OCI-LY3 (cell line): ENCODE data around the gene RAB27A.

Experiments used
- H2AFZ ChIP-seq: fragments of 200-600, 300-600 bp; shearing (Covaris generic); 2 replicates; pipeline ENCODE4 v1.6.0; 2014; ENCODE audit warnings: antibody characterized with exemption, low read depth, low read length
- H3K27ac ChIP-seq: fragments of 200-600, 300-600 bp; sonication (generic); 2 replicates; pipeline ENCODE4 v1.5.1; 2014; ENCODE audit warnings: mild to moderate bottlenecking, low read length, moderate library complexity, mixed read lengths
- H3K27me3 ChIP-seq: fragments of 200-600, 300-600 bp; sonication (generic); 2 replicates; pipeline ENCODE4 v1.6.1; 2014; ENCODE audit warnings: low read depth, low read length, mixed read lengths
- H3K36me3 ChIP-seq: fragments of 200-600, 300-600 bp; sonication (generic); replicated peaks from 2 replicates; pipeline ENCODE3; 2014; ENCODE audit warnings: low read depth, low read length, mixed read lengths
- H3K4me1 ChIP-seq: fragments of 300-600, 200-600 bp; sonication (generic); 2 replicates; pipeline ENCODE4 v1.6.1; 2014; ENCODE audit warnings: low read length, mixed read lengths
- H3K4me2 ChIP-seq: fragments of 200-600, 300-600 bp; sonication (generic); 2 replicates; pipeline ENCODE4 v1.6.1; 2014; ENCODE audit warnings: low read length, mixed read lengths
- H3K4me3 ChIP-seq: fragments of 300-600, 200-600 bp; sonication (generic); 2 replicates; pipeline ENCODE4 v1.5.1; 2014; ENCODE audit warnings: antibody characterized with exemption, mild to moderate bottlenecking, low read length, moderate library complexity
- H3K79me2 ChIP-seq: fragments of 300-600, 200-600 bp; shearing (Covaris generic); 2 replicates; pipeline ENCODE4 v1.6.1; 2014; ENCODE audit warnings: mild to moderate bottlenecking, low read length, mixed read lengths
- H3K9ac ChIP-seq: fragments of 300-600, 200-600 bp; shearing (Covaris generic); 2 replicates; pipeline ENCODE4 v1.6.0; 2014; ENCODE audit warnings: mild to moderate bottlenecking, low read length, moderate library complexity
- H3K9me3 ChIP-seq: fragments of 200-600, 300-600 bp; shearing (Covaris generic); 2 replicates; pipeline ENCODE4 v1.6.1; 2014; ENCODE audit warnings: low read length, mixed read lengths; ENCODE audit not compliant: insufficient read depth
- H4K20me1 ChIP-seq: fragments of 200-600, 300-600 bp; sonication (generic); 2 replicates; pipeline ENCODE4 v1.6.1; 2016; ENCODE audit warnings: low read length, mixed read lengths; ENCODE audit not compliant: insufficient read depth
- EZH2phosphoT487 ChIP-seq: fragments of 200-600 bp; shearing (Covaris generic); IDR thresholded peaks from 2 replicates; pipeline ENCODE4 v1.6.1; 2018; ENCODE audit warnings: antibody characterized with exemption, mixed run types, low read depth
- TF ChIP-seq, protein P1 (sequence below): fragments of 200-600, 300-600 bp; sonication (generic); IDR thresholded peaks from 2 replicates; pipeline ENCODE4 v1.5.1; 2014; ENCODE audit warnings: antibody characterized with exemption, low read length, low read depth

RAB27A gene

DNA sequence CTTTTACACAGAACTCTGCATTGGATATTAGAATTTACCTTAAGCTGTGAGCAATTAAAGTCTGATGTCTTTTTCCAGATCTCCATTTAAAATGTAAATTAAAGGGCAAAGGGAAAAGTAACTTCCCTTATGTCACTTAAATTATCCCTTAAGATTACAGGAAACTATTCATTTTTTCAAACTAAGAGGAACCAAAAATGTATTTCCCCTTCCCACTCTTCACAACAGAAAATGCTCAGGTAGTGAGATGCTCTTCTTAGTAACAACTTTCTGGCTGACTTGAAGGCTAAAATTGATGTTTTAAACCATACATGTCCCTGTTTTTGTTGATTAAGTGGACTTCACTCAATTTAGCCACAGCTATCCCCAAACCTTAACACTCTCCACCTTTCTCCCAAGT lies 110.5 kb downstream of the RAB27A start:
- Histone ChIP-seq H3K4me1 (peaks cover 8% of the 10 kb centered on the region), H3K27ac (no peak overlapping the region; the same call in 1 of the 2 replicates), H4K20me1 (peaks cover 6% of the 10 kb centered on the region; the same call in 1 of the 2 replicates), H3K36me3 (peaks cover 35% of the 10 kb centered on the region), H3K79me2 (peaks cover 3% of the 10 kb centered on the region; the same call in 1 of the 2 replicates), H3K4me2 (no peak overlapping the region), H3K9ac (no peak overlapping the region), H3K4me3 (no peak overlapping the region), H3K9me3 (no peaks in the 10 kb centered on the region), H3K27me3 (no peaks in the 10 kb centered on the region), H2AFZ (no peak overlapping the region)
- no peak for TF ChIP-seq EZH2phosphoT487
- TF ChIP-seq, protein P1, sequence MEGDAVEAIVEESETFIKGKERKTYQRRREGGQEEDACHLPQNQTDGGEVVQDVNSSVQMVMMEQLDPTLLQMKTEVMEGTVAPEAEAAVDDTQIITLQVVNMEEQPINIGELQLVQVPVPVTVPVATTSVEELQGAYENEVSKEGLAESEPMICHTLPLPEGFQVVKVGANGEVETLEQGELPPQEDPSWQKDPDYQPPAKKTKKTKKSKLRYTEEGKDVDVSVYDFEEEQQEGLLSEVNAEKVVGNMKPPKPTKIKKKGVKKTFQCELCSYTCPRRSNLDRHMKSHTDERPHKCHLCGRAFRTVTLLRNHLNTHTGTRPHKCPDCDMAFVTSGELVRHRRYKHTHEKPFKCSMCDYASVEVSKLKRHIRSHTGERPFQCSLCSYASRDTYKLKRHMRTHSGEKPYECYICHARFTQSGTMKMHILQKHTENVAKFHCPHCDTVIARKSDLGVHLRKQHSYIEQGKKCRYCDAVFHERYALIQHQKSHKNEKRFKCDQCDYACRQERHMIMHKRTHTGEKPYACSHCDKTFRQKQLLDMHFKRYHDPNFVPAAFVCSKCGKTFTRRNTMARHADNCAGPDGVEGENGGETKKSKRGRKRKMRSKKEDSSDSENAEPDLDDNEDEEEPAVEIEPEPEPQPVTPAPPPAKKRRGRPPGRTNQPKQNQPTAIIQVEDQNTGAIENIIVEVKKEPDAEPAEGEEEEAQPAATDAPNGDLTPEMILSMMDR = no peak

- Histone ChIP-seq H3K36me3 (peaks cover 3% of the 10 kb centered on the region), H3K4me1 (no peaks in the 10 kb centered on the region), H4K20me1 (no peaks in the 10 kb centered on the region), H3K27ac (no peak overlapping the region), H3K9ac (no peak overlapping the region), H3K9me3 (no peaks in the 10 kb centered on the region), H3K4me3 (no peak overlapping the region), H3K4me2 (no peak overlapping the region), H3K27me3 (no peaks in the 10 kb centered on the region), H2AFZ (no peak overlapping the region), H3K79me2 (no peaks in the 10 kb centered on the region)
- no peak for TF ChIP-seq EZH2phosphoT487
- TF ChIP-seq, protein P1 = no peak
Observed at GRCh38 chr15:55170361-55170760, 119.3 kb downstream of the RAB27A start.

DNA sequence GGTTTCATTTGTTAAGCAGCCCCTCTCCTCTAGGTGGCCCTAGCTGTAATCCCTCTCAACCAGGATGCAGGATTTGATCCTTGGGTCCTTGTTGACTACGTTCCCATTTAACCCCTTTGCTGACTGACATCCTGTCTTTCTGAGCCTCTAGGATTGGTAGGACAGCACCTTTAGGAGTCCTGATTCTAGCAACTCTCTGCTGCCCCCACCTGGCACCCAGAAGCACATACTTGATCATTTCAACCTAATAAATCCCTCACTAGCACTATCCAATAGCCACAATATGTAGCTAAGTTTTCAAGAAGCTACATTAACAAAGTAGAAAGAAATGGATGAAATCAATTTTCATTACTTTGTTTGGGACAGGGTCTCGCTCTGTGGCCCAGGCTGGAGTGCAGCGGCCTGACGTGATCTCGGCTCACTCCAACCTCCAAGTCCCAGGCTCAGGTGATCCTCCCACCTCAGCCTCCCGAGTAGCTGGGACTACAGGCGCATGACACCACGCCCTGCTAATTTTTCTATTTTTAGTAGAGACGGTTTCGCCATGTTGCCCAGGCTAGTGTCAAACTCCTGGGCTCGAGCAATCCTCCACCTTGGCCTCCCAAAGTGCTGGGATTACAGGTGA lies 121.2 kb downstream of the RAB27A start:
- no peaks in the 10 kb centered on the region for H4K20me1 ChIP-seq

DNA sequence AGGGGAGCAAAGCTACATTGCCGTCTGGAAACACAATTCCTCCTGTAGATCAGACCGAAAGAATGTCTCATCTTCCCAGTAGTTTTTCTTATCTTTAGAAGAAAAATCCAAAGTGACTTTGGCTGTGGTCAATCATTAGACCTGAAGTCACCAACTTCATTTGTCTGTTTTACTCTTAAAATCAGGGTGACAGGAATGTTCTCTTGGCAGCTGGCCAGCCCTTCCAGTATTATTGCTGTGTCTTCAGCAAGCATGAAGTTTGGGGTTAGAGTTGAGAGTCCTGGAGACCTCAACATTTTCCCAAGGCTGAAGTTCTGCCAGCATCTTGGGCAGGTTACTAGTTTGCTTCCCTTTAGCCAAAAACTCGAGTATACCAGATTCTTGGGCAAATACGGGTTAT lies 125.3 kb downstream of the RAB27A start:
- TF ChIP-seq EZH2phosphoT487 = no peak
- TF ChIP-seq, protein P1 = no peak
- Histone ChIP-seq H2AFZ (no peak overlapping the region), H3K27ac (no peak overlapping the region)

More for the DNA sequence above, 121.2 kb downstream of the RAB27A start:
- Histone ChIP-seq H3K9me3 (no peaks in the 10 kb centered on the region), H2AFZ (no peak overlapping the region), H3K9ac (no peak overlapping the region), H3K27ac (no peak overlapping the region), H3K27me3 (no peaks in the 10 kb centered on the region), H3K4me2 (no peak overlapping the region), H3K79me2 (no peaks in the 10 kb centered on the region), H3K36me3 (no peaks in the 10 kb centered on the region), H3K4me3 (no peak overlapping the region), H3K4me1 (no peaks in the 10 kb centered on the region)
- TF ChIP-seq, protein P1 = peak; percentile 93
- no peak for TF ChIP-seq EZH2phosphoT487

More for the DNA sequence above, 125.3 kb downstream of the RAB27A start:
- no peaks in the 10 kb centered on the region for H3K27me3 ChIP-seq
- no peaks in the 10 kb centered on the region for H3K4me1 ChIP-seq
- H3K4me3 ChIP-seq = no peak overlapping the region
- no peaks in the 10 kb centered on the region for H3K79me2 ChIP-seq
- H3K4me2 ChIP-seq = no peak overlapping the region
- no peaks in the 10 kb centered on the region for H4K20me1 ChIP-seq
- no peak overlapping the region for H3K9ac ChIP-seq
- H3K9me3 ChIP-seq = no peaks in the 10 kb centered on the region
- no peaks in the 10 kb centered on the region for H3K36me3 ChIP-seq
